ENCODE data around the gene ULK4. TPM values are rescaled to one million over a fixed set of nuclear protein-coding genes. Genes with fewer than 3 reads are reported as not detected.

ULK4 gene
- total and polyA plus RNA-seq, 10 donors, result 2.0 to 33.3 (median 12.9) TPM

GRCh38 chr3:41836360-41837134 is 125.4 kb downstream of the ULK4 start:
- TF ChIP-seq CTCF (IDR thresholded peaks at IDR 0.05 in 8 of 11, conservative IDR thresholded peaks at IDR 0.05 in 3 of 11), result no peak
- TF ChIP-seq POLR2A (IDR thresholded peaks at IDR 0.05), result no peak
- no peak for TF ChIP-seq POLR2AphosphoS5 (IDR thresholded peaks at IDR 0.05)
- intact Hi-C loops (cut with DNase I; ENCODE audit: low total_unique reads), result no loop called here
- no peaks in the 10 kb centered on the region for H3K27me3 ChIP-seq (replicated peaks in 1 of 7)
- no peak overlapping the region for H3K27ac ChIP-seq
- peaks cover 0 to 29% (median 11%) of the 10 kb centered on the region in 8 donors for H3K9me3 ChIP-seq
- DNase-seq, result no peak
- 70 to 81% (median 78%) methylated on average over 11 of the region's 11 CpGs for WGBS, 5 donors
- H3K4me3 ChIP-seq, result no peak overlapping the region
- H3K36me3 ChIP-seq, result peaks cover 0 to 8% (median 0%) of the 10 kb centered on the region in 6 donors
- no peaks in the 10 kb centered on the region for H3K4me1 ChIP-seq

GRCh38 chr3:41833628-41834027 is 128.3 kb downstream of the ULK4 start:
- intact Hi-C loops (cut with DNase I; ENCODE audit: low total_unique reads), result no loop called here
- TF ChIP-seq POLR2AphosphoS5 (IDR thresholded peaks at IDR 0.05) (no peak), POLR2A (IDR thresholded peaks at IDR 0.05) (no peak), CTCF (IDR thresholded peaks at IDR 0.05 in 8 of 11, conservative IDR thresholded peaks at IDR 0.05 in 3 of 11) (no peak)
- 73 to 91% (median 86%) methylated on average over 3 of the region's 3 CpGs for WGBS, 5 donors

GRCh38 chr3:41819236-41819635 is 142.7 kb downstream of the ULK4 start:
- DNase-seq, result no peak
- TF ChIP-seq POLR2AphosphoS5 (IDR thresholded peaks at IDR 0.05), result no peak
- no peak for TF ChIP-seq CTCF (IDR thresholded peaks at IDR 0.05 in 8 of 11, conservative IDR thresholded peaks at IDR 0.05 in 3 of 11)
- no peak for TF ChIP-seq POLR2A (IDR thresholded peaks at IDR 0.05)
- peaks cover 0 to 1% (median 0%) of the 10 kb centered on the region in 8 donors for H3K9me3 ChIP-seq
- no peak overlapping the region for H3K27ac ChIP-seq
- H3K27me3 ChIP-seq (replicated peaks in 1 of 7), result no peaks in the 10 kb centered on the region
- H3K36me3 ChIP-seq, result peaks cover 0 to 9% (median 3%) of the 10 kb centered on the region in 6 donors
- intact Hi-C loops (cut with DNase I; ENCODE audit: low total_unique reads), result no loop called here
- no peaks in the 10 kb centered on the region for H3K4me1 ChIP-seq
- no peak overlapping the region for H3K4me3 ChIP-seq
- WGBS, 5 donors, result 70 to 84% (median 79%) methylated on average over 3 of the region's 3 CpGs

More at GRCh38 chr3:41833628-41834027, 128.3 kb downstream of the ULK4 start:
- no peaks in the 10 kb centered on the region for H3K27me3 ChIP-seq (replicated peaks in 1 of 7)
- no peak overlapping the region for H3K27ac ChIP-seq
- no peak for DNase-seq
- peaks cover 0 to 23% (median 4%) of the 10 kb centered on the region in 8 donors for H3K9me3 ChIP-seq
- no peak overlapping the region for H3K4me3 ChIP-seq
- H3K4me1 ChIP-seq, result no peaks in the 10 kb centered on the region
- peaks cover 0 to 8% (median 0%) of the 10 kb centered on the region in 6 donors for H3K36me3 ChIP-seq

GRCh38 chr3:41808618-41809017 is 153.3 kb downstream of the ULK4 start:
- Histone ChIP-seq H3K4me3 (no peak overlapping the region), H3K9me3 (peaks cover 0 to 6% (median 0%) of the 10 kb centered on the region in 8 donors), H3K27ac (no peak overlapping the region), H3K27me3 (replicated peaks in 1 of 7) (no peaks in the 10 kb centered on the region), H3K4me1 (no peaks in the 10 kb centered on the region), H3K36me3 (no peaks in the 10 kb centered on the region)
- WGBS, 5 donors, result 87 to 96% (median 92%) methylated on average over 8 of the region's 8 CpGs
- intact Hi-C loops (cut with DNase I; ENCODE audit: low total_unique reads), result no loop called here
- no peak for DNase-seq
- TF ChIP-seq POLR2AphosphoS5 (IDR thresholded peaks at IDR 0.05) (no peak), POLR2A (IDR thresholded peaks at IDR 0.05) (no peak), CTCF (IDR thresholded peaks at IDR 0.05 in 8 of 11, conservative IDR thresholded peaks at IDR 0.05 in 3 of 11) (no peak)

Data from spleen (tissue), 11 donors.